ENCODE data around the gene PRM1. TPM values are rescaled to one million over a fixed set of nuclear protein-coding genes. Genes with fewer than 3 reads are reported as not detected.

PRM1 gene, protein sequence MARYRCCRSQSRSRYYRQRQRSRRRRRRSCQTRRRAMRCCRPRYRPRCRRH
- total RNA-seq: not detected
- polyA plus RNA-seq: not detected

DNA sequence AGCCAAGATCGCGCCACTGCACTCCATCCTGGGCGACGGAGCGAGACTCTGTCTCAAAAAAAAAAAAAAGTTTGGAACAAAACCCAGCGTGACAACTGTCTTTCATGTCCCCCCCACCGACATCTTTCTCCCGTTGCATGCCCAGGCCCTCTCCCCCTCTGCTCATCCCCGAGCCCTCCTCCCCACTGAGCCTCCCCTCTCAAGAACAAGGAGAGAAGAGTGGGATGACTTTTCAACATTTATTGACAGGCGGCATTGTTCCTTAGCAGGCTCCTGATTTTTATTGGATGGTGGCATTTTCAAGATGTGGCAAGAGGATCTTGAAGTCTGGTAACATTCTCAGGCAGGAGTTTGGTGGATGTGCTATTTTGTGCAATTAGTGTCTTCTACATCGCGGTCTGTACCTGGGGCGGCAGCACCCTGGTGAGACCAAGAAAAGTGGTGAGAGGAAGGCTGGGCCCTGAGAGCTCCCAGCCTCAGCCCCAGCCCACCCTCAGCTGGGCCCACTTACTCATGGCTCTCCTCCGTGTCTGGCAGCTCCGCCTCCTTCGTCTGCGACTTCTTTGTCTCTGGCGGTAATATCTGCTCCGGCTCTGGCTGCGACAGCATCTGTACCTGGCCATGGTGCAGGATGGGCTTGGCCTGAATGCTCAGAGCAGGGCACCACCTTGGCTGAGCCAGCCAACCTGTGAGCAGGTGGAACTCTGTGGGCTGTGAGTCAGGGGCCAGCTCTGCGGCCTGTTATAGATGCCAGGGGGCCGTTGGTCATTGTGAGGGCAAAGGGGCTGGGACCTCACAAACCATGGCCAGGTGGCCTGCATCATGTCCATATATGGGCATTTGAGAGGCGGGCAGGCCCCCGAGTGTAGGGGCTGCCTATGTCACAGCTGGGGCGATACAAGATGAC lies at the start of gene PRM1:
Gene PRM1 (minus strand): TSS at position 715 of the 907 bp plus-strand sequence. CDS start 92 bp downstream, at position 623.
- DNase-seq: no peak
- peaks cover 0 to 3% (median 0%) of the 10 kb centered on the region in 4 donors for H3K4me1 Mint-ChIP-seq
- intact Hi-C loops (cut with micrococcal nuclease): no loop called here
- no peaks in the 10 kb centered on the region for H3K36me3 Mint-ChIP-seq
- Histone ChIP-seq H3K36me3 (ENCODE audit: insufficient read depth, low read length) (no peaks in the 10 kb centered on the region), H3K4me1 (ENCODE audit: insufficient read depth, low read length) (no peaks in the 10 kb centered on the region), H3K27ac (ENCODE audit: low read depth, low read length) (no peak within 1 kb of the TSS), H3K4me3 (ENCODE audit: low read length in 2 of 2) (no peak within 1 kb of the TSS), H3K27me3 (ENCODE audit: insufficient read depth, low read length) (no peaks in the 10 kb centered on the region), H3K9me3 (ENCODE audit: control insufficient read depth in 1 of 2, low read length in 2 of 2) (no peaks in the 10 kb centered on the region)
- no peak within 1 kb of the TSS for H3K4me3 Mint-ChIP-seq
- peak within 1 kb of the TSS in 1 of 7 donors; percentile 5 for H3K27ac Mint-ChIP-seq
- POLR2A ChIA-PET (ENCODE audit: partially characterized antibody): no interaction called here
- H3K27me3 Mint-ChIP-seq: peaks cover 0 to 3% of the 10 kb centered on the region in 2 donors
- CTCF ChIA-PET (ENCODE audit: partially characterized antibody): no interaction called here
- no peaks in the 10 kb centered on the region for H3K9me3 Mint-ChIP-seq

- no peaks in the 10 kb centered on the region for H3K27me3 ChIP-seq (ENCODE audit: insufficient read depth, low read length)
- H3K4me3 Mint-ChIP-seq: peak overlapping the region in 1 of 8 donors; percentile 3
- H3K9me3 ChIP-seq (ENCODE audit: control insufficient read depth in 1 of 2, low read length in 2 of 2): no peaks in the 10 kb centered on the region
- peaks cover 0 to 5% (median 0%) of the 10 kb centered on the region in 8 donors for H3K9me3 Mint-ChIP-seq
- CTCF ChIA-PET (ENCODE audit: partially characterized antibody): interaction anchor here (1.3 to 2.6 kb wide), 2 partner anchors 24 to 26 kb away, joined by 5 to 10 read pairs; no protein-coding TSS in a partner anchor
- no peaks in the 10 kb centered on the region for H3K36me3 ChIP-seq (ENCODE audit: insufficient read depth, low read length)
- H3K36me3 Mint-ChIP-seq: no peaks in the 10 kb centered on the region
- H3K4me3 ChIP-seq (ENCODE audit: low read length in 2 of 2): no peak overlapping the region
- no peak overlapping the region for H3K27ac ChIP-seq (ENCODE audit: low read depth, low read length)
- H3K27me3 Mint-ChIP-seq: no peaks in the 10 kb centered on the region
- peak overlapping the region in 1 of 7 donors; percentile 2 for H3K27ac Mint-ChIP-seq
- intact Hi-C loops (cut with micrococcal nuclease): no loop called here
- H3K4me1 Mint-ChIP-seq: peaks cover 21 to 32% (median 24%) of the 10 kb centered on the region in 4 donors
- POLR2A ChIA-PET (ENCODE audit: partially characterized antibody): no interaction called here
- DNase-seq: no peak
- peaks cover 24% of the 10 kb centered on the region for H3K4me1 ChIP-seq (ENCODE audit: insufficient read depth, low read length)
Measured at GRCh38 chr16:11330526-11331237, 49.6 kb upstream of the PRM1 start.

DNA sequence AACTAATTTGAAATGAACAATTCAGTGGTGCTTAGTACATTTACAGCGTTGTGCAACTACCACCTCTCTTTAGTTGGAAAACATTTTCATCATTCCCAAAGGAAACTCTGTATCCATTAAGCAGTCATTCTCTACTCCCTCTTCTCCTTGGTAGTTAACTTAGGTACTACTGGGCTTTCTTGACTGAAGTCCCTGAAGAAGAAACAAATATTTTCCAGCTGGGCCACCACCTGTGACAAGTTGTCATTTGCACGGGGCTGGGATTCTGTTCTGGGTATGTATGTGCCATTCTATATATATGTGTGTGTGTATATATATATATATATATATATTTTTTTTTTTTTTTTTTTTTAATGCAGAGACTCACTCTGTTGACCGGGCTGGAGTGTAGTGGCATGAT lies 48.8 kb upstream of the PRM1 start:
- H3K9me3 ChIP-seq (ENCODE audit: control insufficient read depth in 1 of 2, low read length in 2 of 2): no peaks in the 10 kb centered on the region
- Mint-ChIP-seq H3K27me3 (no peaks in the 10 kb centered on the region), H3K4me3 (no peak overlapping the region), H3K4me1 (peaks cover 24 to 39% (median 29%) of the 10 kb centered on the region in 4 donors), H3K9me3 (peaks cover 0 to 5% (median 0%) of the 10 kb centered on the region in 8 donors), H3K27ac (no peak overlapping the region), H3K36me3 (no peaks in the 10 kb centered on the region)
- H3K27me3 ChIP-seq (ENCODE audit: insufficient read depth, low read length): no peaks in the 10 kb centered on the region
- no peak for DNase-seq
- ChIA-PET CTCF (ENCODE audit: partially characterized antibody) (interaction anchor here (1.0 to 2.6 kb wide), 4 partner anchors 17 to 366 kb away, joined by 3 to 10 read pairs (median 4); no protein-coding TSS in a partner anchor), POLR2A (ENCODE audit: partially characterized antibody) (interaction anchor here (0.9 kb wide), 1 partner anchor 25 kb away, joined by 3 read pairs; no protein-coding TSS in a partner anchor)
- peaks cover 24% of the 10 kb centered on the region for H3K4me1 ChIP-seq (ENCODE audit: insufficient read depth, low read length)
- intact Hi-C loops (cut with micrococcal nuclease): loop anchor here (2.0 kb wide), 1 partner anchor 25 kb away; no protein-coding TSS in a partner anchor
- H3K27ac ChIP-seq (ENCODE audit: low read depth, low read length): no peak overlapping the region
- H3K36me3 ChIP-seq (ENCODE audit: insufficient read depth, low read length): no peaks in the 10 kb centered on the region
- H3K4me3 ChIP-seq (ENCODE audit: low read length in 2 of 2): no peak overlapping the region

GRCh38 chr16:11329071-11329491 lies 48.0 kb upstream of the PRM1 start:
- DNase-seq: no peak
- Histone ChIP-seq H3K27me3 (ENCODE audit: insufficient read depth, low read length) (no peaks in the 10 kb centered on the region), H3K4me1 (ENCODE audit: insufficient read depth, low read length) (peaks cover 24% of the 10 kb centered on the region), H3K9me3 (ENCODE audit: control insufficient read depth in 1 of 2, low read length in 2 of 2) (no peaks in the 10 kb centered on the region), H3K36me3 (ENCODE audit: insufficient read depth, low read length) (no peaks in the 10 kb centered on the region), H3K4me3 (ENCODE audit: low read length in 2 of 2) (no peak overlapping the region), H3K27ac (ENCODE audit: low read depth, low read length) (no peak overlapping the region)
- Mint-ChIP-seq H3K4me3 (peak overlapping the region in 7 of 8 donors; percentile 48 to 76 (median 67)), H3K27me3 (no peaks in the 10 kb centered on the region), H3K36me3 (no peaks in the 10 kb centered on the region), H3K27ac (peak overlapping the region in 6 of 7 donors; percentile 4 to 77 (median 60)), H3K9me3 (peaks cover 0 to 3% (median 0%) of the 10 kb centered on the region in 8 donors), H3K4me1 (peaks cover 24 to 42% (median 29%) of the 10 kb centered on the region in 4 donors)
- CTCF ChIA-PET (ENCODE audit: partially characterized antibody): interaction anchor here (1.0 to 2.6 kb wide), 4 partner anchors 16 to 365 kb away, joined by 3 to 10 read pairs (median 4); no protein-coding TSS in a partner anchor
- POLR2A ChIA-PET (ENCODE audit: partially characterized antibody): interaction anchor here (0.9 to 1.2 kb wide), 3 partner anchors 25 to 73 kb away, joined by 3 to 4 read pairs (median 3); partner anchors contain the start of gene SOCS1
- intact Hi-C loops (cut with micrococcal nuclease): loop anchor here (2.0 kb wide), 1 partner anchor 26 kb away; no protein-coding TSS in a partner anchor

DNA sequence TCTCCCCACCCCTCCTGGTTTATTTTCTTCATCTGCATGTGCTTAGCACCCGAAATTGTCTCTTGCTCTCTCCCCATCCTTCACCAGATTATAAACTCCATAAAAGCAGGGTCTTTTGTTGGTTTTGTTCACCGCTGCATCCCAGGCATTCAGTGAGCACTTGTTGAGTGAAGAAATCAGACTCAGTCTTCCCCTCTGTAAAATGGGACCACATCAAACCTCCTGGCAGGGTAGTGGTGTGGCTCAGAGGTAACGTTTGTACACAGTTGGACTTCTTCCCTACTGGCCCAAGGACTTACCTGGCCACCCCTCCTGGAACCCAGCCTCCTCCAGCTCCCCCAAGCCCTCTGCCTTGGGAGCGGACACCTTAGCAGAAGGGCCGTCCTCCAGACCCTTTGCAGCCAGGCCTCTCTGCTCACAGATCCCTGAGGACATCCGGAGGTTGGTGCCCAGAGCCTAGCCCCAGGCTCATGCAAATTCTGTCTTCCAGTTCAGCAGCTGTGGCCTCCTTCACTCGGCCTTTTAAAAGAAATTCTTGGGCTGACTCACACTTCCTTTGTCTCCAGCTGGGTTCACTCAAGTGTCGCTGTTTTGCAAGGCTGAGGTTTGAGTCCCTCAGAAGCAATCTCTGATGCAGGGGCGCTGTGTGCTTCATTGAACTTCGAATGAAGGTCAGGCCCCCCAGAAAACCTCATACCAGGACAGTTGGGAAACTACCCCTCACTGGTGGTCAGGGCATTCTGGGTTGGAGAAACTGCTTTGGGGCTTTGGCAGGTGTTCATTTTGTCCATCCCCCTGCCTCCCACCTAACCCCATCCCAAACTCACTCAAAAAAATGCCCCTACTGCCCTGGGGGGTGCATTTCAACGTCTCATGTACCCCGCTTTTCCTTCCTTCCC lies 47.3 kb upstream of the PRM1 start:
- no peaks in the 10 kb centered on the region for H3K36me3 ChIP-seq (ENCODE audit: insufficient read depth, low read length)
- H3K9me3 Mint-ChIP-seq: peaks cover 0 to 3% (median 0%) of the 10 kb centered on the region in 8 donors
- ChIA-PET CTCF (ENCODE audit: partially characterized antibody) (interaction anchor here (1.2 to 2.6 kb wide), 2 partner anchors 16 to 28 kb away, joined by 3 to 10 read pairs; no protein-coding TSS in a partner anchor), POLR2A (ENCODE audit: partially characterized antibody) (interaction anchor here (0.6 to 1.2 kb wide), 3 partner anchors 27 to 310 kb away, joined by 3 to 4 read pairs (median 3); partner anchors contain the start of gene SOCS1)
- no peaks in the 10 kb centered on the region for H3K36me3 Mint-ChIP-seq
- H3K27ac Mint-ChIP-seq: peak overlapping the region; percentile 4 to 77 (median 65)
- H3K9me3 ChIP-seq (ENCODE audit: control insufficient read depth in 1 of 2, low read length in 2 of 2): no peaks in the 10 kb centered on the region
- H3K27ac ChIP-seq (ENCODE audit: low read depth, low read length): no peak overlapping the region
- peaks cover 24% of the 10 kb centered on the region for H3K4me1 ChIP-seq (ENCODE audit: insufficient read depth, low read length)
- peak overlapping the region in 7 of 8 donors; percentile 48 to 76 (median 67) for H3K4me3 Mint-ChIP-seq
- H3K27me3 ChIP-seq (ENCODE audit: insufficient read depth, low read length): no peaks in the 10 kb centered on the region
- DNase-seq: peak; percentile 22 to 64 (median 37)
- H3K4me1 Mint-ChIP-seq: peaks cover 24 to 42% (median 29%) of the 10 kb centered on the region in 4 donors
- intact Hi-C loops (cut with micrococcal nuclease): loop anchor here (2.0 kb wide), 1 partner anchor 26 kb away; no protein-coding TSS in a partner anchor
- H3K27me3 Mint-ChIP-seq: no peaks in the 10 kb centered on the region
- H3K4me3 ChIP-seq (ENCODE audit: low read length in 2 of 2): no peak overlapping the region
